H1 (cell line): ENCODE results near the gene DLG1. TPM values are rescaled to one million over a fixed set of nuclear protein-coding genes. Genes with fewer than 3 reads are reported as not detected.
A peak's percentile ranks its signal among the peaks of the same experiment; 100 is the strongest.

ENCODE experiments used
- CTCF ChIA-PET: fragments of 300-600 bp; sonication (Branson Sonifier 250); formaldehyde crosslinking; loops from one replicate; lab custom pipeline; 2021; ENCODE audit not compliant: partially characterized antibody; lab: Charles Lee
- POLR2A ChIA-PET: fragments of 300-600 bp; sonication (Branson Sonifier 250); formaldehyde crosslinking; loops from one replicate; lab custom pipeline; 2021; ENCODE audit warnings: inconsistent platforms; ENCODE audit not compliant: partially characterized antibody; lab: Charles Lee
- DNase-seq, 2 experiments: peaks; one replicate each; pipeline versions ENCODE4 v3.0.0 to v3.0.0-alpha.2; 2010 to 2022; ENCODE audit warnings: low spot score in 2 of 2, low read depth in 1 of 2, mixed read lengths in 1 of 2
- FAIRE-seq: peaks from 2 replicates; lab custom pipeline; 2011; peaks lifted over from hg19 to GRCh38; lab: Jason Lieb, UNC
- H2AFZ ChIP-seq: 2 replicates; pipeline ENCODE4 v1.8.1; 2012; ENCODE audit warnings: low read length, inconsistent platforms
- H2AK5ac ChIP-seq: 2 replicates; pipeline ENCODE4 v1.6.1; 2013; ENCODE audit warnings: low read depth, low read length
- H2BK120ac ChIP-seq: replicated peaks from 2 replicates; pipeline ENCODE3; 2013; ENCODE audit warnings: low read depth, low read length, inconsistent platforms
- H2BK12ac ChIP-seq: 2 replicates; pipeline ENCODE4 v1.6.1; 2013; ENCODE audit warnings: low read depth, low read length
- H2BK15ac ChIP-seq: 2 replicates; pipeline ENCODE4 v1.6.1; 2013; ENCODE audit warnings: low read length
- H2BK20ac ChIP-seq: 2 replicates; pipeline ENCODE4 v1.6.1; 2013; ENCODE audit warnings: low read length
- H2BK5ac ChIP-seq: 2 replicates; pipeline ENCODE4 v1.6.1; 2013; ENCODE audit warnings: low read depth, low read length
- H3K14ac ChIP-seq: 2 replicates; pipeline ENCODE4 v1.6.1; 2013; ENCODE audit warnings: inconsistent platforms; ENCODE audit not compliant: insufficient read length
- H3K18ac ChIP-seq: 2 replicates; pipeline ENCODE4 v1.6.1; 2013; ENCODE audit warnings: low read length; ENCODE audit errors: extremely low read depth
- H3K23ac ChIP-seq: 2 replicates; pipeline ENCODE4 v1.6.1; 2013; ENCODE audit warnings: inconsistent platforms; ENCODE audit not compliant: insufficient read length
- H3K23me2 ChIP-seq: 2 replicates; pipeline ENCODE4 v1.6.1; 2013; ENCODE audit warnings: low read depth, low read length
- H3K27ac ChIP-seq: 2 replicates; pipeline ENCODE4 v1.6.1; 2011; ENCODE audit warnings: low read depth, low read length, inconsistent platforms
- H3K27me3 ChIP-seq, 4 experiments: replicated peaks in 1 of 4; 1 replicate in 1 of 4; 2 replicates in 3 of 4; pipeline versions ENCODE4 v1.6.1 to v1.8.1; 2011 to 2013; ENCODE audit warnings: low read length in 3 of 4, mild to moderate bottlenecking in 3 of 4, inconsistent platforms in 2 of 4, mixed read lengths in 2 of 4, moderate library complexity in 1 of 4; ENCODE audit not compliant: control insufficient read depth in 3 of 4, insufficient read depth in 3 of 4; ENCODE audit errors: extremely low read depth in 1 of 4
- H3K36me3 ChIP-seq, 4 experiments: 2 replicates each; pipeline versions ENCODE4 v1.6.1 to v1.8.1; 2011 to 2013; ENCODE audit warnings: mild to moderate bottlenecking in 4 of 4, low read length in 3 of 4, moderate library complexity in 2 of 4, control low read depth in 1 of 4, inconsistent platforms in 1 of 4; ENCODE audit not compliant: insufficient read depth in 4 of 4, control insufficient read depth in 2 of 4
- H3K4ac ChIP-seq: replicated peaks from 2 replicates; pipeline ENCODE3; 2013; ENCODE audit warnings: low read length, low read depth, mixed read lengths, inconsistent platforms; ENCODE audit not compliant: insufficient read length
- H3K4me1 ChIP-seq, 4 experiments: replicated peaks in 1 of 4; 1 replicate in 1 of 4; 2 replicates in 3 of 4; pipeline versions ENCODE4 v1.6.1 to v1.8.1; 2011 to 2013; ENCODE audit warnings: low read length in 3 of 4, inconsistent platforms in 2 of 4, mixed read lengths in 1 of 4; ENCODE audit not compliant: insufficient read depth in 4 of 4, control insufficient read depth in 3 of 4
- H3K4me2 ChIP-seq, 2 experiments: 2 replicates each; pipeline versions ENCODE4 v1.6.1 to v1.8.1; 2011 to 2013; ENCODE audit warnings: low read depth in 2 of 2, low read length in 2 of 2, control low read depth in 1 of 2, inconsistent platforms in 1 of 2, mild to moderate bottlenecking in 1 of 2; ENCODE audit not compliant: insufficient read depth in 1 of 2
- H3K4me3 ChIP-seq, 4 experiments: fragments of 200-600, 300-600 bp in 1 of 4; sonication (generic), shearing (Covaris generic), sonication (Bioruptor Twin) in 1 of 4; 2 replicates each; pipeline versions ENCODE4 v1.5.1 to v1.8.1; 2011 to 2016; ENCODE audit warnings: low read length in 4 of 4, low read depth in 3 of 4, control low read depth in 2 of 4, inconsistent platforms in 2 of 4, mild to moderate bottlenecking in 2 of 4, mixed read lengths in 1 of 4, moderate library complexity in 1 of 4; ENCODE audit not compliant: insufficient read depth in 2 of 4; ENCODE audit errors: extremely low read depth in 1 of 4
- H3K56ac ChIP-seq: replicated peaks from 2 replicates; pipeline ENCODE3; 2013; ENCODE audit warnings: low read depth, mild to moderate bottlenecking, mixed read lengths, low read length, inconsistent platforms; ENCODE audit not compliant: insufficient read length
- H3K79me1 ChIP-seq: 2 replicates; pipeline ENCODE4 v1.6.1; 2013; ENCODE audit warnings: low read depth, low read length, control low read depth
- H3K79me2 ChIP-seq, 2 experiments: 2 replicates each; pipeline versions ENCODE4 v1.6.1 to v1.8.1; 2012 to 2013; ENCODE audit warnings: low read length in 2 of 2, mild to moderate bottlenecking in 2 of 2, inconsistent platforms in 1 of 2; ENCODE audit not compliant: insufficient read depth in 2 of 2, control insufficient read depth in 1 of 2
- H3K9ac ChIP-seq, 4 experiments: replicated peaks in 1 of 4; 1 replicate in 1 of 4; 2 replicates in 3 of 4; pipeline versions ENCODE4 v1.6.1 to v1.8.1; 2011 to 2013; ENCODE audit warnings: low read depth in 3 of 4, low read length in 3 of 4, control low read depth in 2 of 4, mild to moderate bottlenecking in 2 of 4, moderate library complexity in 2 of 4, inconsistent platforms in 1 of 4; ENCODE audit errors: extremely low read depth in 1 of 4
- H3K9me3 ChIP-seq, 2 experiments: 2 replicates each; pipeline versions ENCODE4 v1.6.1 to v1.8.1; 2012 to 2013; ENCODE audit warnings: mild to moderate bottlenecking in 2 of 2, moderate library complexity in 2 of 2, control low read depth in 1 of 2, inconsistent platforms in 1 of 2, low read depth in 1 of 2, low read length in 1 of 2, mixed read lengths in 1 of 2; ENCODE audit not compliant: insufficient read depth in 2 of 2
- H4K20me1 ChIP-seq, 2 experiments: replicated peaks in 1 of 2; 2 replicates each; pipeline versions ENCODE3 to v1.8.1; 2011 to 2013; ENCODE audit warnings: inconsistent platforms in 2 of 2, low read length in 2 of 2, mild to moderate bottlenecking in 1 of 2; ENCODE audit not compliant: insufficient read depth in 2 of 2, control insufficient read depth in 1 of 2
- H4K5ac ChIP-seq: 2 replicates; pipeline ENCODE4 v1.6.1; 2013; ENCODE audit warnings: low read length, low read depth, mixed read lengths, inconsistent platforms; ENCODE audit not compliant: insufficient read length
- H4K8ac ChIP-seq: 2 replicates; pipeline ENCODE4 v1.8.0; 2013; ENCODE audit warnings: mild to moderate bottlenecking, moderate library complexity, low read length, inconsistent platforms; ENCODE audit not compliant: insufficient read depth; ENCODE audit errors: extremely low read depth
- H4K91ac ChIP-seq: replicated peaks from 2 replicates; pipeline ENCODE3; 2013; ENCODE audit warnings: low read length, mixed read lengths, inconsistent platforms; ENCODE audit not compliant: insufficient read length
- BCL11A ChIP-seq, 2 experiments: IDR thresholded peaks; one replicate each; pipeline ENCODE4 v1.6.1; 2011; ENCODE audit warnings: low read depth in 2 of 2, low read length in 2 of 2, mild to moderate bottlenecking in 2 of 2
- GTF2F1 ChIP-seq: IDR thresholded peaks from 2 replicates; pipeline ENCODE4 v1.6.1; 2012; ENCODE audit warnings: low read depth, low read length, improper control_type of control experiment, borderline replicate concordance
- HDAC6 ChIP-seq: IDR thresholded peaks from one replicate; pipeline ENCODE4 v1.7.1; 2012; ENCODE audit warnings: low read depth, mild to moderate bottlenecking, inconsistent platforms, low read length, moderate library complexity
- RXRA ChIP-seq: IDR thresholded peaks from 2 replicates; pipeline ENCODE4 v1.6.1; 2011; ENCODE audit warnings: low read depth, mild to moderate bottlenecking, low read length, moderate library complexity; ENCODE audit not compliant: insufficient read depth
- SIN3A ChIP-seq, 2 experiments: IDR thresholded peaks in 1 of 2; conservative IDR thresholded peaks in 1 of 2; 2 replicates each; pipeline ENCODE4 v1.6.1; 2011 to 2012; ENCODE audit warnings: low read length in 2 of 2, improper control_type of control experiment in 1 of 2, low read depth in 1 of 2, mild to moderate bottlenecking in 1 of 2
- SP2 ChIP-seq: IDR thresholded peaks from 2 replicates; pipeline ENCODE4 v1.6.1; 2012; ENCODE audit warnings: mild to moderate bottlenecking, low read length, inconsistent platforms
- USF2 ChIP-seq: IDR thresholded peaks from 2 replicates; pipeline ENCODE4 v1.6.1; 2011; ENCODE audit warnings: low read length, improper control_type of control experiment
- WGBS, 2 experiments: shearing (Covaris generic) in 1 of 2; methylation state at CpG; one replicate each; pipeline versions ENCODE4 v1.1.6 to v1.1.7; 2013 to 2015; ENCODE audit warnings: low lambda C conversion rate in 2 of 2, mixed read lengths in 2 of 2, inconsistent platforms in 1 of 2, low coverage in 1 of 2, missing lambda C conversion rate in 1 of 2; ENCODE audit not compliant: insufficient replicate concordance in 2 of 2, insufficient coverage in 1 of 2, insufficient read length in 1 of 2; ENCODE audit errors: extremely low coverage in 1 of 2, missing lambda C conversion rate in 1 of 2; 5-methylcytosine and 5-hydroxymethylcytosine counted together
- polyA plus RNA-seq, 7 experiments: library from polyadenylated mRNA; depleted of rRNA in 3 of 7; stranded (reverse) in 5 of 7; unstranded in 2 of 7; fragments of >200 nt in 5 of 7; fragments of 200-250 nt in 2 of 7; gene quantifications; 1 replicate in 5 of 7; 2 replicates in 1 of 7; 4 replicates in 1 of 7; pipeline versions ENCODE4 v1.2.1 to v1.2.3, GENCODE V29; 2011 to 2013; ENCODE audit warnings: missing spikeins in 2 of 7, mixed read lengths in 2 of 7
- total RNA-seq: library from RNA; stranded (reverse); fragmentation: NEBNext Ultra II Directional; extraction: Animal tissue kit (Norgen Biotek cat#: 25700); gene quantifications from 2 replicates; pipeline ENCODE4 v1.2.1, GENCODE V29; 2021
- TF ChIP-seq, protein P1 (sequence below), 3 experiments: IDR thresholded peaks; 1 replicate in 2 of 3; 2 replicates in 1 of 3; pipeline versions ENCODE4 v1.5.1 to v1.6.1; 2011; ENCODE audit warnings: low read length in 3 of 3, mild to moderate bottlenecking in 3 of 3, inconsistent platforms in 2 of 3, low read depth in 1 of 3, moderate library complexity in 1 of 3; ENCODE audit not compliant: insufficient read depth in 1 of 3; ENCODE audit errors: control extremely low read depth in 1 of 3

DLG1 gene
- total and polyA plus RNA-seq, 2 of the 8 experiments (the other 6 are each of a cell fraction or from before 2014, with no cell fraction given) = 13.4 to 78.8 TPM

- H3K79me1 ChIP-seq = no peaks in the 10 kb centered on the region
- H2BK20ac ChIP-seq = no peak overlapping the region
- H3K23ac ChIP-seq = no peak overlapping the region
- no peak overlapping the region for H2BK15ac ChIP-seq
- H3K27me3 ChIP-seq = no peaks in the 10 kb centered on the region
- H2AFZ ChIP-seq = no peak overlapping the region
- no peak for FAIRE-seq
- TF ChIP-seq HDAC6 = no peak
- TF ChIP-seq BCL11A (IDR thresholded peaks at IDR 0.05; ENCODE audit: low read depth in 2 of 2, low read length in 2 of 2) = no peak
- no peak for TF ChIP-seq RXRA
- TF ChIP-seq USF2 = no peak
- no peak for TF ChIP-seq SIN3A (conservative IDR thresholded peaks at IDR 0.05 in 1 of 2, IDR thresholded peaks at IDR 0.05 in 1 of 2; ENCODE audit: low read depth in 1 of 2, low read length in 2 of 2)
- TF ChIP-seq GTF2F1 = no peak
- no peak for TF ChIP-seq SP2
- TF ChIP-seq, protein P1, sequence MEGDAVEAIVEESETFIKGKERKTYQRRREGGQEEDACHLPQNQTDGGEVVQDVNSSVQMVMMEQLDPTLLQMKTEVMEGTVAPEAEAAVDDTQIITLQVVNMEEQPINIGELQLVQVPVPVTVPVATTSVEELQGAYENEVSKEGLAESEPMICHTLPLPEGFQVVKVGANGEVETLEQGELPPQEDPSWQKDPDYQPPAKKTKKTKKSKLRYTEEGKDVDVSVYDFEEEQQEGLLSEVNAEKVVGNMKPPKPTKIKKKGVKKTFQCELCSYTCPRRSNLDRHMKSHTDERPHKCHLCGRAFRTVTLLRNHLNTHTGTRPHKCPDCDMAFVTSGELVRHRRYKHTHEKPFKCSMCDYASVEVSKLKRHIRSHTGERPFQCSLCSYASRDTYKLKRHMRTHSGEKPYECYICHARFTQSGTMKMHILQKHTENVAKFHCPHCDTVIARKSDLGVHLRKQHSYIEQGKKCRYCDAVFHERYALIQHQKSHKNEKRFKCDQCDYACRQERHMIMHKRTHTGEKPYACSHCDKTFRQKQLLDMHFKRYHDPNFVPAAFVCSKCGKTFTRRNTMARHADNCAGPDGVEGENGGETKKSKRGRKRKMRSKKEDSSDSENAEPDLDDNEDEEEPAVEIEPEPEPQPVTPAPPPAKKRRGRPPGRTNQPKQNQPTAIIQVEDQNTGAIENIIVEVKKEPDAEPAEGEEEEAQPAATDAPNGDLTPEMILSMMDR (IDR thresholded peaks at IDR 0.05; ENCODE audit: control extremely low read depth in 1 of 3, insufficient read depth in 1 of 3, low read depth in 1 of 3, low read length in 3 of 3) = no peak
- TF ChIP-seq, all 59 proteins: peak for 0
- no peak overlapping the region for H3K9ac ChIP-seq
- H4K20me1 ChIP-seq = no peaks in the 10 kb centered on the region
- H3K4me1 ChIP-seq = no peaks in the 10 kb centered on the region
- H3K9me3 ChIP-seq = no peaks in the 10 kb centered on the region
- H3K18ac ChIP-seq = no peak overlapping the region
- no peak overlapping the region for H3K27ac ChIP-seq
- no peak overlapping the region for H4K5ac ChIP-seq
- no peak overlapping the region for H3K56ac ChIP-seq
- H2BK5ac ChIP-seq = no peak overlapping the region
- no peak overlapping the region for H3K14ac ChIP-seq
- no peak overlapping the region for H3K4ac ChIP-seq
- no peaks in the 10 kb centered on the region for H3K23me2 ChIP-seq
- POLR2A ChIA-PET = no interaction called here
- no peak overlapping the region for H3K4me3 ChIP-seq
- no peak overlapping the region for H3K4me2 ChIP-seq
- H2BK12ac ChIP-seq = no peak overlapping the region; the same call in 1 of the 2 replicates
- no peak overlapping the region for H2BK120ac ChIP-seq
- no peak overlapping the region for H4K91ac ChIP-seq
- H4K8ac ChIP-seq = peak overlapping the region; percentile 89
- H3K79me2 ChIP-seq = no peaks in the 10 kb centered on the region
- H2AK5ac ChIP-seq = no peak overlapping the region
- 95% methylated on average over 22 of the region's 22 CpGs; no CpG with 5 or more reads in 1 of the 2 experiments for WGBS, 2 experiments
- H3K36me3 ChIP-seq = no peaks in the 10 kb centered on the region
- no peak for DNase-seq
- CTCF ChIA-PET = interaction anchor here (0.9 to 19.7 kb wide), 2 partner anchors 9 to 30 kb away, joined by 3 to 245 read pairs; partner anchors contain the start of gene MELTF
Observed at GRCh38 chr3:197014942-197015575, 283.4 kb downstream of the DLG1 start.
